ENCODE measurements around the gene BARHL1.

The BARHL1 gene

DNA sequence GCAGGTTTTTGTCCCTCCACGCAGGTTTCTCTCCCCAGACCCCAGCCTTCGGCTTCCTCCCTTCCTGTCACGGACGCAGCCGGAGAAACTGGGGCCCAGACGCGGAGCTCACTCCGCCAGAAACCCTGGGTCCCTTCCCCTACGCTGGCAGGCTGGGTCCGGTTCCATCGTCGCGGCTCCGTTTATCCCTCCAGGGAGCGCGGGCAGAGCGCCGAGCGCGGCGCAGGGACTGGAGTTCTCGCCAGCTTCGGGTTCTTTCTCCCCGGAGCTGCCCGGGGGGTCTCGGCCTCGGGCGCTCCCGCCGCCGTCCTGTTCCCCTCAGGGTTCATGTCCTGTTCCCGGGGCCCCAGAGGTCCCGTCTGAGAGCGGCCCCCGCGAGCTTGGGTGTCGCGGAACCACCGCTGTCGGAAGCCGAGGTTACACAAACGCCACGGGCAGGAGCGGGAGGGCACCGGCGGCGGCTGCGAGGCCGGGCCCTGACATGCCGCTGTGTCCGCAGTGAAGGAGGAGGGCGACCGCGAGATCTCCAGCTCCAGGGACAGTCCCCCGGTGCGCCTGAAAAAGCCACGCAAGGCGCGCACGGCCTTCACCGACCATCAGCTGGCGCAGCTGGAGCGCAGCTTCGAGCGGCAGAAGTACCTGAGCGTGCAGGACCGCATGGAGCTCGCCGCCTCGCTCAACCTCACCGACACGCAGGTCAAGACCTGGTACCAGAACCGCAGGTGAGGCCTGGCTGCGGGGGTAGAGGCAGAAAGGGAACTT lies 4.6 kb downstream of the BARHL1 start:
- Mint-ChIP-seq H3K4me1 (ENCODE audit: low read depth) (no peaks in the 10 kb centered on the region), H3K27ac (no peak overlapping the region), H3K9me3 (no peaks in the 10 kb centered on the region), H3K4me3 (no peak overlapping the region), H3K36me3 (ENCODE audit: low read depth) (no peaks in the 10 kb centered on the region), H3K27me3 (ENCODE audit: low read depth) (peaks cover 80% of the 10 kb centered on the region)
- DNase-seq (ENCODE audit: low spot score) = no peak

DNA sequence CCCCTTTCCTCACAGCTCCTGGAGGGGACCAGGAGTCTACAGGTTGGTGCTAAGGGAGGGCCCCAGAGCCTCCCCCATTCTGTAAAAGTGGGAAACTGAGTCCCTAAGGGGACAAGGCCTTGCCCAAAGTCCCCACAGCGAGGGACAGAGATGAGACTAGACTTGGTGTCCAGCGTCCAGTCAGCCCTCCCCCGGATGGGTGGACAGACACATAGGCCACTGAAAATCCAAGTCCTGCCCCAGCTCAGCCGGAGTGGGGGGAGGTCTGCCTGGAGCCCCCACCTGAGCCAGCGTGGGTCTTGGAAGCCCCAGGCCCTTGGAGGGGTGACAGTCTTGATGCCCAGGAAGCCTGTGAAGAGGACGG lies 5.2 kb downstream of the BARHL1 start:
- Mint-ChIP-seq H3K9me3 (no peaks in the 10 kb centered on the region), H3K4me1 (ENCODE audit: low read depth) (no peaks in the 10 kb centered on the region), H3K27me3 (ENCODE audit: low read depth) (peaks cover 85% of the 10 kb centered on the region), H3K4me3 (no peak overlapping the region), H3K36me3 (ENCODE audit: low read depth) (no peaks in the 10 kb centered on the region), H3K27ac (no peak overlapping the region)
- DNase-seq (ENCODE audit: low spot score) = no peak

- Mint-ChIP-seq H3K27me3 (ENCODE audit: low read depth) (peaks cover 84% of the 10 kb centered on the region), H3K27ac (no peak overlapping the region), H3K4me1 (ENCODE audit: low read depth) (no peaks in the 10 kb centered on the region), H3K4me3 (no peak overlapping the region), H3K9me3 (no peaks in the 10 kb centered on the region), H3K36me3 (ENCODE audit: low read depth) (no peaks in the 10 kb centered on the region)
- DNase-seq (ENCODE audit: low spot score) = no peak
These were observed 5.7 kb downstream of the BARHL1 start for GRCh38 chr9:132588098-132588497.

GRCh38 chr9:132588501-132589147 lies 6.2 kb downstream of the BARHL1 start:
- Mint-ChIP-seq H3K27ac (no peak overlapping the region), H3K36me3 (ENCODE audit: low read depth) (no peaks in the 10 kb centered on the region), H3K4me1 (ENCODE audit: low read depth) (no peaks in the 10 kb centered on the region), H3K27me3 (ENCODE audit: low read depth) (peaks cover 79% of the 10 kb centered on the region), H3K4me3 (no peak overlapping the region), H3K9me3 (no peaks in the 10 kb centered on the region)
- DNase-seq (ENCODE audit: low spot score) = no peak

GRCh38 chr9:132589148-132590036 lies 7.0 kb downstream of the BARHL1 start:
- no peaks in the 10 kb centered on the region for H3K4me1 Mint-ChIP-seq (ENCODE audit: low read depth)
- no peak overlapping the region for H3K4me3 Mint-ChIP-seq
- no peak for DNase-seq (ENCODE audit: low spot score)
- H3K27me3 Mint-ChIP-seq (ENCODE audit: low read depth) = peaks cover 72% of the 10 kb centered on the region
- H3K9me3 Mint-ChIP-seq = no peaks in the 10 kb centered on the region
- H3K27ac Mint-ChIP-seq = no peak overlapping the region
- H3K36me3 Mint-ChIP-seq (ENCODE audit: low read depth) = no peaks in the 10 kb centered on the region

DNA sequence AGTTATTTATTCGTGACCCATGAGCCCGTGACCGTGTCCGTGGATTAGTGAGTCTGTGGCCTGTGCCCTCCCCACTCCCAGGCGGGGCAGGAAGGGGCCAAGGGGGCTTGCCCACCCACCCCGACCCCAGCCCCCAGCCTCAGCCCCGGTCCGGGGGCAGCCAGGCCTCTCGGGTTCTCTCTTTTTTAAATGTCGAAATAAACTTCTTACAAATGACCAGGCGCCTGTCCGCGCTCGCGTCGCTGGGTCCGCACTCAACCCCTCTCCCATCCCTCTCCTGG lies 7.6 kb downstream of the BARHL1 start:
- Mint-ChIP-seq H3K4me1 (ENCODE audit: low read depth) (no peaks in the 10 kb centered on the region), H3K4me3 (no peak overlapping the region), H3K27ac (no peak overlapping the region), H3K36me3 (ENCODE audit: low read depth) (peaks cover 2% of the 10 kb centered on the region), H3K27me3 (ENCODE audit: low read depth) (peaks cover 66% of the 10 kb centered on the region), H3K9me3 (no peaks in the 10 kb centered on the region)
- no peak for DNase-seq (ENCODE audit: low spot score)

- H3K9me3 Mint-ChIP-seq = no peaks in the 10 kb centered on the region
- peaks cover 2% of the 10 kb centered on the region for H3K36me3 Mint-ChIP-seq (ENCODE audit: low read depth)
- no peak overlapping the region for H3K27ac Mint-ChIP-seq
- H3K4me3 Mint-ChIP-seq = no peak overlapping the region
- no peaks in the 10 kb centered on the region for H3K4me1 Mint-ChIP-seq (ENCODE audit: low read depth)
- H3K27me3 Mint-ChIP-seq (ENCODE audit: low read depth) = peaks cover 60% of the 10 kb centered on the region
- no peak for DNase-seq (ENCODE audit: low spot score)
These were observed 8.1 kb downstream of the BARHL1 start for GRCh38 chr9:132590318-132591182.

DNA sequence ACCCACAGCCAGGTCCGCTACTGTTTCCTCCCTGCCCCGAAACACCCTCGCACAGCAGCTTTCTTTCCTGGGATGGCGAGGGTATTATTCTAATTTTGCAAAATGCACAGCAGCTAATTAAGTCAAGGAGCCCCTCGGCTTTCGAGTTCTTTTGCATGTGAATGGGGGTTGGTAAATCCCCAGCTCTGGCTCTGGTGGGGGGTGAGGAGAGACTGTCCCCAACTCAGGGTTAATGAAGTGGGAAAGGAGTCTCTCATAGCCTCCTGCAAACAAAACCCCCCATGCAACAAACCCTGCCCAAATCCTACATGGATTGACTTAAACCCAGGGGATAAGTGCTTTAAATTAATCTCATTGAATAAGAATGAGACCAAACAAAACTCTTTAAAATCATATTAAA lies 8.8 kb downstream of the BARHL1 start:
- H3K4me3 Mint-ChIP-seq = no peak overlapping the region

DNA sequence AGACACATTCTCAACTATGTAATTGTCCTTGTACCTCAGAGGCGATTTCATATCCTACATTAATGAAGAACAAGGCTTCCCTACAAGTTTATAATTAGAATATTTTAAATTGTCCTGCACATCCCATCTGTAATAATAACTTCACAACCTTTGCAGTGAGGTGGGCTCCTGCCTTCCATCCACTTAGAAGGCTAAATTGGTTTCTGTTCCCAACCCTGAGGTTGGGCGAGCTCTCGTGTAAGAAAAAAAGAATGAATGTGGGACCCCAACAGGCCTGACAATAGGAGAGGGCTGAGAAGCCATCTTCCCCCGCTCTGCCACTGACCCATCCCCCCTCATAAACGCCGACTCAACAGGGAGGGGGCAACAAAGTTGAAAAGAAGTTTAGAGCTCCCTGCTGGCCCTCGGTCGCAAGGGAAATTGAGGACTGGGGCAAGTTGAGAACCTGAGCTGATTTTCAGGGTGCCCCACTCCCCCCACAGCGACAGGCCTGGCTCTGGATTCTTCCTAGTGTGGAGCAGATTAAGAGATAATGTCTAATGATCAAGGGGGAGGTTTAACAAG lies 9.4 kb downstream of the BARHL1 start:
- H3K4me1 Mint-ChIP-seq (ENCODE audit: low read depth) = no peaks in the 10 kb centered on the region
- no peak overlapping the region for H3K27ac Mint-ChIP-seq
- H3K27me3 Mint-ChIP-seq (ENCODE audit: low read depth) = peaks cover 48% of the 10 kb centered on the region
- DNase-seq (ENCODE audit: low spot score) = no peak
- H3K9me3 Mint-ChIP-seq = no peaks in the 10 kb centered on the region
- no peak overlapping the region for H3K4me3 Mint-ChIP-seq
- peaks cover 2% of the 10 kb centered on the region for H3K36me3 Mint-ChIP-seq (ENCODE audit: low read depth)

More for the DNA sequence above, 8.8 kb downstream of the BARHL1 start:
- Mint-ChIP-seq H3K27me3 (ENCODE audit: low read depth) (peaks cover 54% of the 10 kb centered on the region), H3K4me1 (ENCODE audit: low read depth) (no peaks in the 10 kb centered on the region), H3K27ac (no peak overlapping the region), H3K9me3 (no peaks in the 10 kb centered on the region), H3K36me3 (ENCODE audit: low read depth) (peaks cover 2% of the 10 kb centered on the region)
- no peak for DNase-seq (ENCODE audit: low spot score)

DNA sequence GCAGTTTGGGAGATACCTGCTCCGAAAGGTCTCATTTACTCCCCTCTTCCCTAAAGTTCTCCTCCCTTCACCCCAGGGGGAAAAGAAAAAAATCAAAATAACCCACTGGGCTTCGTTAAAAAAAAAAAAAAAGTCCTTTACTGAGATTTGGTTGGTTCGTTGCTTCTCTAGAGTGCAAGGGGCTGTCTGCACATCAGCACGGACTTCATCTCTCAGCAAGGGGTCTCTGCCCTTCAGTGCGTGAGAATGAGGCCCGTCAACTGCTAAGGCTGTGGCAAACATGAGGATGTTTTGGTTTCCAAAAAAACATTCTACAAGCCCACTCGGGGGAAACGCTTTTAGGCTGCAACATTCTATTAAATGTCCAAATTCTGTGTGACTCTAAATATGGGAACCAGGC lies 10.0 kb downstream of the BARHL1 start:
- Mint-ChIP-seq H3K27ac (no peak overlapping the region), H3K4me1 (ENCODE audit: low read depth) (no peaks in the 10 kb centered on the region), H3K27me3 (ENCODE audit: low read depth) (peaks cover 44% of the 10 kb centered on the region), H3K4me3 (no peak overlapping the region), H3K9me3 (no peaks in the 10 kb centered on the region), H3K36me3 (ENCODE audit: low read depth) (peaks cover 2% of the 10 kb centered on the region)
- DNase-seq (ENCODE audit: low spot score) = no peak

GRCh38 chr9:132594412-132594811 lies 12.0 kb downstream of the BARHL1 start:
- DNase-seq (ENCODE audit: low spot score) = no peak
- Mint-ChIP-seq H3K27ac (no peak overlapping the region), H3K27me3 (ENCODE audit: low read depth) (peaks cover 27% of the 10 kb centered on the region), H3K4me1 (ENCODE audit: low read depth) (no peaks in the 10 kb centered on the region), H3K9me3 (no peaks in the 10 kb centered on the region), H3K36me3 (ENCODE audit: low read depth) (peaks cover 2% of the 10 kb centered on the region), H3K4me3 (no peak overlapping the region)

- peaks cover 21% of the 10 kb centered on the region for H3K27me3 Mint-ChIP-seq (ENCODE audit: low read depth)
- H3K4me3 Mint-ChIP-seq = no peak overlapping the region
- H3K27ac Mint-ChIP-seq = no peak overlapping the region
- H3K9me3 Mint-ChIP-seq = no peaks in the 10 kb centered on the region
- peaks cover 2% of the 10 kb centered on the region for H3K36me3 Mint-ChIP-seq (ENCODE audit: low read depth)
- no peaks in the 10 kb centered on the region for H3K4me1 Mint-ChIP-seq (ENCODE audit: low read depth)
- no peak for DNase-seq (ENCODE audit: low spot score)
These were observed 12.9 kb downstream of the BARHL1 start for GRCh38 chr9:132595319-132595718.

DNA sequence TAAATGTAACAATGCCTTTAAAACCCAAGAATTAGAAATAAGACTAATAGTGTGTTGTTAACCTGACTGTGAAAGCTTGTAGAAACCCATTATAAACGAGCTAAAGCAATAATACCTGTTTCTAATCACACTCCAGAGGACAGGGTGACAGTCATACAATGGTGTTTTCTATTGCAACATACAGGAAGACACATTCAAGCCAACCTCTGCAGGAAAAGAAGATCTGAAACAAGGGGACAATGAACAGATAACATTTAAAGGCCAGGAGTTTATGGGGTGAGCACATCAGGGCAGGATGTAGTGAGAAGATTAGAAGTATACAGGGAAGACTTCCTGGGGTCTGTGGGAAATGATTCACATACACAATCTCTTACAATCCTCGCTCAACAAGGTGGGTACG lies 13.8 kb downstream of the BARHL1 start:
- H3K36me3 Mint-ChIP-seq (ENCODE audit: low read depth) = peaks cover 2% of the 10 kb centered on the region

More for the DNA sequence above, 13.8 kb downstream of the BARHL1 start:
- DNase-seq (ENCODE audit: low spot score) = no peak
- no peak overlapping the region for H3K4me3 Mint-ChIP-seq
- no peak overlapping the region for H3K27ac Mint-ChIP-seq
- no peaks in the 10 kb centered on the region for H3K9me3 Mint-ChIP-seq
- no peaks in the 10 kb centered on the region for H3K4me1 Mint-ChIP-seq (ENCODE audit: low read depth)
- peaks cover 15% of the 10 kb centered on the region for H3K27me3 Mint-ChIP-seq (ENCODE audit: low read depth)
